Measurements from ENCODE around the gene SART3.

DNA sequence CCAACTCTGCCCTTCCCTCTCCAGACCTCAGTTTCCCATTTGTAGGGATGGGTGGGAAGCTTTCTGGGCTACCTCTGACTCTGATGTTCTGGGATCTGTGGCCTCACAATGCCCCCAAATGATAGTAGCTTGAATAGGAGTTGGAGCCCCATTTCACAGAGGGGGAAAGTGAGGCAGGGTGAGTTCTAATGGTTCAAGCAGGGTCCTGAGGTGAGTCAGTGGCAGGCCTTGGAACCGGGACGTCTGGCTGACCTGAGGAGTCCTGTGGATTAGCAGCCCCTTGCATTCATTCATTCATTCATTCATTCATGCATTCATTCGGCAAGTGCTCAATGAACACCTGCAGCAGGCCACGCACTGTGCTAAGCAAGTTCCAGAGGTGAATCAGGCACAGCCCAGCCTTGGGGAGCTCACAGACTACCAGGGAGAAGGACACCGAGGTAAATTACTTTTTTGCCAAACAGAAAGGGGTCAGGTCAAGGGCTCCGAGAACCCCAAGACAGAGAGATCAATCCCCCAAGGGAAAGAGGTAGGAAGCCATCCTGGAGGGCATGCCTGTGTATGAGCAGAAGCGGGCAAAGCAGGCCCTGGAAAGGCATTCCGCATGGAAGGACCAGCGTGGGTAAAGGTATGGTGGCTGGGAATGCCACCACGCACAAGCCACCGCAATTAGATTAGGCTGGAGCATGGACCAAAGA lies 37.7 kb upstream of the SART3 start:
- TF ChIP-seq, protein P1, sequence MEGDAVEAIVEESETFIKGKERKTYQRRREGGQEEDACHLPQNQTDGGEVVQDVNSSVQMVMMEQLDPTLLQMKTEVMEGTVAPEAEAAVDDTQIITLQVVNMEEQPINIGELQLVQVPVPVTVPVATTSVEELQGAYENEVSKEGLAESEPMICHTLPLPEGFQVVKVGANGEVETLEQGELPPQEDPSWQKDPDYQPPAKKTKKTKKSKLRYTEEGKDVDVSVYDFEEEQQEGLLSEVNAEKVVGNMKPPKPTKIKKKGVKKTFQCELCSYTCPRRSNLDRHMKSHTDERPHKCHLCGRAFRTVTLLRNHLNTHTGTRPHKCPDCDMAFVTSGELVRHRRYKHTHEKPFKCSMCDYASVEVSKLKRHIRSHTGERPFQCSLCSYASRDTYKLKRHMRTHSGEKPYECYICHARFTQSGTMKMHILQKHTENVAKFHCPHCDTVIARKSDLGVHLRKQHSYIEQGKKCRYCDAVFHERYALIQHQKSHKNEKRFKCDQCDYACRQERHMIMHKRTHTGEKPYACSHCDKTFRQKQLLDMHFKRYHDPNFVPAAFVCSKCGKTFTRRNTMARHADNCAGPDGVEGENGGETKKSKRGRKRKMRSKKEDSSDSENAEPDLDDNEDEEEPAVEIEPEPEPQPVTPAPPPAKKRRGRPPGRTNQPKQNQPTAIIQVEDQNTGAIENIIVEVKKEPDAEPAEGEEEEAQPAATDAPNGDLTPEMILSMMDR (IDR thresholded peaks at IDR 0.05), result no peak
- TF ChIP-seq POLR2A (IDR thresholded peaks at IDR 0.05), result no peak

Measured in heart left ventricle (tissue), 13 donors.